ENCODE data around the gene RAB37. TPM values are rescaled to one million over a fixed set of nuclear protein-coding genes. Genes with fewer than 3 reads are reported as not detected.

The RAB37 gene
- polyA plus RNA-seq, 1 experiment, result 0.21 TPM

DNA sequence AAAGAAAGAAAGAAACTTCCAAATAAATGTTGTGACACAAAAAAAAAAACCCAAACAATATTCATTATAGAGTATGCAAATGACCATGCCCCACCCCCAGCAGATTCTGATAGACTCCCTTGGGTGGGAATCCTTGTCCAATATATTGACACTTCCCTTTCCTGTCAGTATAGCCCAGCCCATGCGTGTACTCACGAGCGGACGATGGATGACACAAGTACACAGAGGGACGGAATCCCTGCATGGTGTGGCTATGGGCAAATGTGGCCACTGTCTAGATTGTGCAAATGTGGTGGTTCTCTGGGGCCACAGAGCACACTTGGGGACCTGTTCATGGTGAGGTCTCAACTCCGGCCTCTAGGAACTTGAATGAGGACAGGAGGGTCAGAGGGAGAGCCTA is 3.1 kb downstream of the RAB37 start:
- peaks cover 41% of the 10 kb centered on the region for H3K27me3 ChIP-seq (ENCODE audit: control insufficient read depth, insufficient read depth, low read length)
- no peaks in the 10 kb centered on the region; the same call in 1 of the 2 replicates for H3K9me3 ChIP-seq (ENCODE audit: control insufficient read depth, insufficient read depth, low read length)
- ChIA-PET CTCF (no interaction called here), POLR2A (no interaction called here)
- H3K4me3 ChIP-seq (ENCODE audit: low read depth, low read length), result no peak overlapping the region
- no peak for TF ChIP-seq CTCF (IDR thresholded peaks at IDR 0.05; ENCODE audit: low read depth, low read length)
- H3K27ac ChIP-seq (ENCODE audit: low read depth, low read length), result no peak overlapping the region
- DNase-seq (ENCODE audit: low read depth, low spot score), result no peak

- no peak for DNase-seq (ENCODE audit: low read depth, low spot score)
- no peak overlapping the region for H3K4me3 ChIP-seq (ENCODE audit: low read depth, low read length)
- H3K27ac ChIP-seq (ENCODE audit: low read depth, low read length), result no peak overlapping the region
- no peaks in the 10 kb centered on the region; the same call in 1 of the 2 replicates for H3K9me3 ChIP-seq (ENCODE audit: control insufficient read depth, insufficient read depth, low read length)
- TF ChIP-seq CTCF (IDR thresholded peaks at IDR 0.05; ENCODE audit: low read depth, low read length), result no peak
- ChIA-PET CTCF (interaction anchor here (0.9 to 2.3 kb wide), 5 partner anchors 30 to 221 kb away, joined by 3 to 11 read pairs (median 4); no protein-coding TSS in a partner anchor), POLR2A (no interaction called here)
- peaks cover 35% of the 10 kb centered on the region for H3K27me3 ChIP-seq (ENCODE audit: control insufficient read depth, insufficient read depth, low read length)
These were observed 3.8 kb downstream of the RAB37 start for GRCh38 chr17:74740641-74741387.

DNA sequence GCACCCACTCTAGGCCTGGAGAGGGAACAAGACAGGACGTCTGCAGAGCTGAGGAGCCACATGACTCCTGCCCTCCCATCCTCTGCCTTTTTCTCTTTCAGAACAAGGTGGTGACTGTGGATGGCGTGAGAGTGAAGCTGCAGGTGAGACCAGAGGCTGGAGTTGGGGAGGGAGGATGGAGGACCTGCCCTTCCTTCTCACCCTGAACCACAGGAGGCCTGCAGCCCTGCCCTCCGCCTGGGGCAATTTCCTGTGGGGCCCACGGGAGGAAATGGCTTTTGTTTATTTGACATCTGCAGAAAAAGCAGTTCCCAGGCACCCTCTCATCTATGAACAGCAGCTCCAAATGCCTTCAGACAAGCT is 5.1 kb downstream of the RAB37 start:
- H3K4me3 ChIP-seq (ENCODE audit: low read depth, low read length), result no peak overlapping the region
- H3K27ac ChIP-seq (ENCODE audit: low read depth, low read length), result no peak overlapping the region
- CTCF ChIA-PET, result interaction anchor here (0.7 to 2.3 kb wide), 4 partner anchors 34 to 123 kb away, joined by 3 to 11 read pairs (median 6); partner anchors contain the start of gene NAT9

GRCh38 chr17:74742978-74743545 is 6.0 kb downstream of the RAB37 start:
- no peak for DNase-seq (ENCODE audit: low read depth, low spot score)
- H3K27ac ChIP-seq (ENCODE audit: low read depth, low read length), result no peak overlapping the region
- ChIA-PET POLR2A (no interaction called here), CTCF (interaction anchor here (1.0 to 2.3 kb wide), 3 partner anchors 33 to 122 kb away, joined by 3 to 11 read pairs (median 9); partner anchors contain the start of gene NAT9)
- no peak for TF ChIP-seq CTCF (IDR thresholded peaks at IDR 0.05; ENCODE audit: low read depth, low read length)
- H3K9me3 ChIP-seq (ENCODE audit: control insufficient read depth, insufficient read depth, low read length), result no peaks in the 10 kb centered on the region
- no peak overlapping the region for H3K4me3 ChIP-seq (ENCODE audit: low read depth, low read length)
- H3K27me3 ChIP-seq (ENCODE audit: control insufficient read depth, insufficient read depth, low read length), result peaks cover 14% of the 10 kb centered on the region

More for the DNA sequence above, 5.1 kb downstream of the RAB37 start:
- POLR2A ChIA-PET, result no interaction called here
- no peak for TF ChIP-seq CTCF (IDR thresholded peaks at IDR 0.05; ENCODE audit: low read depth, low read length)
- Histone ChIP-seq H3K9me3 (ENCODE audit: control insufficient read depth, insufficient read depth, low read length) (no peaks in the 10 kb centered on the region; the same call in 1 of the 2 replicates), H3K27me3 (ENCODE audit: control insufficient read depth, insufficient read depth, low read length) (peaks cover 23% of the 10 kb centered on the region)
- no peak for DNase-seq (ENCODE audit: low read depth, low spot score)

GRCh38 chr17:74743755-74744154 is 6.7 kb downstream of the RAB37 start:
- Histone ChIP-seq H3K27me3 (ENCODE audit: control insufficient read depth, insufficient read depth, low read length) (peaks cover 7% of the 10 kb centered on the region), H3K27ac (ENCODE audit: low read depth, low read length) (no peak overlapping the region), H3K4me3 (ENCODE audit: low read depth, low read length) (no peak overlapping the region), H3K9me3 (ENCODE audit: control insufficient read depth, insufficient read depth, low read length) (no peaks in the 10 kb centered on the region; the same call in 1 of the 2 replicates)
- DNase-seq (ENCODE audit: low read depth, low spot score), result no peak
- ChIA-PET CTCF (interaction anchor here (0.7 to 4.5 kb wide), 10 partner anchors 9 to 215 kb away, joined by 3 to 84 read pairs (median 7); partner anchors contain the start of gene GRIN2C), POLR2A (no interaction called here)
- no peak for TF ChIP-seq CTCF (IDR thresholded peaks at IDR 0.05; ENCODE audit: low read depth, low read length)
